HG02759 (cell line): ENCODE results near the gene CDK8.
"Not testable (repeated sequence)": the region's sequence is repeated elsewhere in the genome, so short reads cannot be mapped to it uniquely, and the experiment has no call there.

ENCODE experiments used
- ATAC-seq: cut with Tn5 transposase; IDR thresholded peaks from one replicate; pipeline ENCODE4 v1.9.1; 2021; ENCODE audit warnings: mild to moderate bottlenecking, moderate library complexity; ENCODE audit not compliant: unreplicated experiment

CDK8 gene

GRCh38 chr13:26252006-26252405 lies 1.9 kb upstream of the CDK8 start:
- not testable (repeated sequence) for ATAC-seq

- no peak for ATAC-seq
Measured at GRCh38 chr13:26253262-26253786, 605 bp upstream of the CDK8 start.

GRCh38 chr13:26254583-26255111 lies 718 bp downstream of the CDK8 start:
- ATAC-seq, result peak; percentile 38

GRCh38 chr13:26255115-26255514 lies 1.2 kb downstream of the CDK8 start:
- ATAC-seq, result no peak

- no peak for ATAC-seq
Measured at GRCh38 chr13:26255691-26256277, 1.9 kb downstream of the CDK8 start.

- ATAC-seq, result no peak
Measured at GRCh38 chr13:26257049-26257448, 3.1 kb downstream of the CDK8 start.

- ATAC-seq, result no peak
Measured at GRCh38 chr13:26259634-26260033, 5.7 kb downstream of the CDK8 start.

GRCh38 chr13:26262156-26262555 lies 8.2 kb downstream of the CDK8 start:
- no peak for ATAC-seq

- no peak for ATAC-seq
Measured at GRCh38 chr13:26266311-26266710, 12.4 kb downstream of the CDK8 start.

- ATAC-seq, result no peak
Measured at GRCh38 chr13:26270707-26271106, 16.8 kb downstream of the CDK8 start.

- ATAC-seq, result no peak
Measured at GRCh38 chr13:26272621-26273020, 18.7 kb downstream of the CDK8 start.

- ATAC-seq, result no peak
Measured at GRCh38 chr13:26280295-26280694, 26.4 kb downstream of the CDK8 start.

- ATAC-seq, result no peak
Measured at GRCh38 chr13:26280822-26281221, 26.9 kb downstream of the CDK8 start.

GRCh38 chr13:26285911-26286310 lies 32.0 kb downstream of the CDK8 start:
- not testable (repeated sequence) for ATAC-seq

GRCh38 chr13:26288838-26289237 lies 34.9 kb downstream of the CDK8 start:
- not testable (repeated sequence) for ATAC-seq

- ATAC-seq, result no peak
Measured at GRCh38 chr13:26295812-26296211, 41.9 kb downstream of the CDK8 start.

GRCh38 chr13:26299168-26299750 lies 45.3 kb downstream of the CDK8 start:
- ATAC-seq, result no peak

- no peak for ATAC-seq
Measured at GRCh38 chr13:26300140-26300539, 46.2 kb downstream of the CDK8 start.

- ATAC-seq, result no peak
Measured at GRCh38 chr13:26305676-26306075, 51.7 kb downstream of the CDK8 start.

- no peak for ATAC-seq
Measured at GRCh38 chr13:26307701-26308100, 53.8 kb downstream of the CDK8 start.

GRCh38 chr13:26308250-26308649 lies 54.3 kb downstream of the CDK8 start:
- ATAC-seq, result no peak

GRCh38 chr13:26308836-26309235 lies 54.9 kb downstream of the CDK8 start:
- no peak for ATAC-seq
